Upper lobe of right lung (tissue), 1 donor: ENCODE measurements around the gene GGT6. TPM values are rescaled to one million over a fixed set of nuclear protein-coding genes. Genes with fewer than 3 reads are reported as not detected.
A peak's percentile ranks its signal among the peaks of the same experiment; 100 is the strongest.
"Not testable (repeated sequence)": the region's sequence is repeated elsewhere in the genome, so short reads cannot be mapped to it uniquely, and the experiment has no call there.

Experiments used
- ATAC-seq: fragments of 200-7000 bp; cut with Tn5 transposase; one replicate; pipeline ENCODE4 v1.9.1; 2020; ENCODE audit warnings: mild to moderate bottlenecking, moderate library complexity
- DNase-seq: peaks from one replicate; pipeline ENCODE4 v3.0.0-alpha.2; 2020
- H3K27ac ChIP-seq: fragments of 200-600 bp; one replicate; pipeline ENCODE4 v1.8.0; 2022
- H3K27me3 ChIP-seq: fragments of 200-600 bp; one replicate; pipeline ENCODE4 v1.8.0; 2022; ENCODE audit warnings: mild to moderate bottlenecking
- H3K36me3 ChIP-seq: fragments of 200-600 bp; one replicate; pipeline ENCODE4 v1.8.0; 2022
- H3K4me1 ChIP-seq: fragments of 200-600 bp; one replicate; pipeline ENCODE4 v1.8.0; 2022
- H3K4me3 ChIP-seq: fragments of 200-600 bp; one replicate; pipeline ENCODE4 v1.8.0; 2022; ENCODE audit warnings: mild to moderate bottlenecking
- H3K9me3 ChIP-seq: fragments of 200-600 bp; one replicate; pipeline ENCODE4 v1.8.0; 2022
- intact Hi-C: fragments of 100-400 bp; cut with DNase I; formaldehyde crosslinking; loops from one replicate; pipeline ENCODE4 v1.11.0; 2022
- total RNA-seq: library from RNA; stranded (reverse); fragmentation: NEBNext Ultra II Directional; extraction: Animal tissue kit (Norgen Biotek cat#: 25700); gene quantifications from one replicate; pipeline ENCODE4 v1.2.1, GENCODE V29; 2021
- TF ChIP-seq, protein P1 (sequence below): fragments of 200-600 bp; IDR thresholded peaks from one replicate; pipeline ENCODE4 v1.8.0; 2022; ENCODE audit warnings: antibody characterized with exemption
- donor health status: DM: no; HTN: yes; CAD: no; lungs with severe emphysema.

The GGT6 gene
- total RNA-seq, 1 donor from 2014 or later, result 5.6 TPM

DNA sequence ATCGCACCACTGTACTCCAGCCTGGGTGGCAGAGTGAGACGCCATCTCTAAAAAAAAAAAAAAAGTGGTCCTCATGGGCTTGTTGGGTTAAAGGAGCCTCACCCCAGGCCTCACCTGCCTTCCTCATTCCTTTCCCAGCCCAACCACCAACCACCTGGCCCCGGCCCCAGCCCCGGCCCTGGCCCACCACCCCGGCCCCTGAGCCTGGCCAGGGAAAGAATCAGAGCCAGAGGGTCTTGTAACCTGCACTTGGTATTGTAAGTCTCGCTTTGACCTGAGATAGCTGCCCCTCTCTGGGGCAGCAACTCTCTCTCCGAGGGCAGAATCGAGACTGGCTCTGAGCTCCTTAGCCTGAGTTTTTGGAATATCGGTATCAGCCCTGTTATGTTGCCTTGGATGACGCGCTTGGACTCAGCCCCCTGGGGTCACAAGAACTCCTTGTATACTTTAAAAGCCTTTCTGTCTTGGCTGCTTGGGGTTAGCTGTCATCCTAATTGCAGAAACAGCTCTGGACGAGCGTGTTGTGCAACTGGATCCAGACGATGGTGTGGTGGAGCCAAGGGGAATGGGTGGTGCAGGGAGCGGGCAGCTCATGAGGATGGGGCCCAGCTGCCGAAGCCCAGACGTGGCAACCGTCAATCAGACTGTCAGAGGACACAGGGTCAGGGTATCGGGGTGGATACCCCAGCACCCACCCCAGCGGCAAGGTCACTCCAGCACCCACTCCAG lies 38.6 kb upstream of the GGT6 start:
- H3K27me3 ChIP-seq, result no peaks in the 10 kb centered on the region
- H3K27ac ChIP-seq, result peak overlapping the region; percentile 73
- H3K9me3 ChIP-seq, result no peaks in the 10 kb centered on the region
- ATAC-seq (peak; percentile 39), DNase-seq (no peak)
- no peaks in the 10 kb centered on the region for H3K36me3 ChIP-seq
- intact Hi-C loops, result no loop called here
- TF ChIP-seq, protein P1, sequence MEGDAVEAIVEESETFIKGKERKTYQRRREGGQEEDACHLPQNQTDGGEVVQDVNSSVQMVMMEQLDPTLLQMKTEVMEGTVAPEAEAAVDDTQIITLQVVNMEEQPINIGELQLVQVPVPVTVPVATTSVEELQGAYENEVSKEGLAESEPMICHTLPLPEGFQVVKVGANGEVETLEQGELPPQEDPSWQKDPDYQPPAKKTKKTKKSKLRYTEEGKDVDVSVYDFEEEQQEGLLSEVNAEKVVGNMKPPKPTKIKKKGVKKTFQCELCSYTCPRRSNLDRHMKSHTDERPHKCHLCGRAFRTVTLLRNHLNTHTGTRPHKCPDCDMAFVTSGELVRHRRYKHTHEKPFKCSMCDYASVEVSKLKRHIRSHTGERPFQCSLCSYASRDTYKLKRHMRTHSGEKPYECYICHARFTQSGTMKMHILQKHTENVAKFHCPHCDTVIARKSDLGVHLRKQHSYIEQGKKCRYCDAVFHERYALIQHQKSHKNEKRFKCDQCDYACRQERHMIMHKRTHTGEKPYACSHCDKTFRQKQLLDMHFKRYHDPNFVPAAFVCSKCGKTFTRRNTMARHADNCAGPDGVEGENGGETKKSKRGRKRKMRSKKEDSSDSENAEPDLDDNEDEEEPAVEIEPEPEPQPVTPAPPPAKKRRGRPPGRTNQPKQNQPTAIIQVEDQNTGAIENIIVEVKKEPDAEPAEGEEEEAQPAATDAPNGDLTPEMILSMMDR, result no peak
- H3K4me3 ChIP-seq, result no peak overlapping the region
- H3K4me1 ChIP-seq, result peaks cover 14% of the 10 kb centered on the region

DNA sequence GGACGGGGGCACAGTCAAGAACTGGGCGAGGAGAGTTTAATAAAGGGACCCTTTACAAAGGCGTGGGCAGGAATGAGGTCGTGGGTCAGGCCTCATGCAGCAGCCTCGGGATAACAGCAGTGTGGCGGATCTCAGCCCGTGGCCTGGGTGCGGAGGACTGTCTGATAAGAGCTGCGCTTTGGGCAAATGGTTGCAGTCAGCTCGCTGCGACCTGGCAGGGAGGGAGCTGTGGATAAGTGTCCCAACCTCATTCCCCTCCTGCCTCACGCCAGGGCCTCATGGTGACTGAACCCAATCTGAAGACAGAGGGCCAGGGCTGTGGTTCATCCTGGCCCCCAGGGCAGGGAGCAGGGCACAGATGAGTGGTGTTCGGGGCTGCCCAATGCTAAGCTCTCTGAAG lies 37.6 kb upstream of the GGT6 start:
- Histone ChIP-seq H3K9me3 (no peaks in the 10 kb centered on the region), H3K36me3 (no peaks in the 10 kb centered on the region), H3K27ac (peak overlapping the region; percentile 73), H3K27me3 (no peaks in the 10 kb centered on the region), H3K4me1 (peaks cover 14% of the 10 kb centered on the region), H3K4me3 (no peak overlapping the region)
- intact Hi-C loops, result no loop called here
- TF ChIP-seq, protein P1, result no peak
- no peak for DNase-seq
- ATAC-seq, result no peak

DNA sequence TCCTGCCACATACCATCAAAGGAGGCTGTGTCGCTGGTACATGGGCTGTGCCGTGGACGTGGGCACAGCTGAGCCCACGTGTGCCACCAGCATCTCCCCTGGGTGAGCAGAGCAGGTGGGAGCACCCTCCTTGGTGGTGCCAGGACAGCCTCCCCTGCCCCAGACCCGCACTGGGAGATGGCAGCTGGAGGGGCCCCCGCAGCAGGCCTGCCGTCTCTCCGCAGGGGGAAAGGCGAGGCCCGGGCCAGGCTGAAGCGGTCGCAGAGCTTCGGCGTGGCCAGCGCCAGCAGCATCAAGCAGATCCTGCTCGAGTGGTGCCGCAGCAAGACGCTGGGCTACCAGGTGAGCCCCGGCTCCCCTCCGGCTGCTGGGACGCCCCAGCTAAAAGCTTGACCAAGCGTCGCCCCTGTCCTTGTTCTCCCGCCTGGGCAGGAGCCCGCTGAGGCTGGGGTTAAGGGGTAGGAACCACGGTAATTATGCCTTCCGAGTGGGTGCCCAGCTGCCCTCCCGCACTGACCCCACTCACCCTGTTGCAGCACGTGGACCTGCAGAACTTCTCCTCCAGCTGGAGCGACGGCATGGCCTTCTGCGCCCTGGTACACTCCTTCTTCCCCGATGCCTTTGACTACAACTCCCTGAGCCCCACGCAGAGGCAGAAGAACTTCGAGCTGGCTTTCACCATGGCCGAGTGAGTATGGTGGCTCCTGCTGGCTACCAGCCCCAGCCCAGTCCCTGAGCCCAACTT lies 36.4 kb upstream of the GGT6 start:
- H3K27me3 ChIP-seq, result no peaks in the 10 kb centered on the region
- H3K4me1 ChIP-seq, result peaks cover 14% of the 10 kb centered on the region
- no peaks in the 10 kb centered on the region for H3K36me3 ChIP-seq
- H3K9me3 ChIP-seq, result no peaks in the 10 kb centered on the region
- TF ChIP-seq, protein P1, result no peak
- no peak for ATAC-seq
- H3K4me3 ChIP-seq, result no peak overlapping the region
- no peak for DNase-seq
- intact Hi-C loops, result no loop called here
- H3K27ac ChIP-seq, result no peak overlapping the region

DNA sequence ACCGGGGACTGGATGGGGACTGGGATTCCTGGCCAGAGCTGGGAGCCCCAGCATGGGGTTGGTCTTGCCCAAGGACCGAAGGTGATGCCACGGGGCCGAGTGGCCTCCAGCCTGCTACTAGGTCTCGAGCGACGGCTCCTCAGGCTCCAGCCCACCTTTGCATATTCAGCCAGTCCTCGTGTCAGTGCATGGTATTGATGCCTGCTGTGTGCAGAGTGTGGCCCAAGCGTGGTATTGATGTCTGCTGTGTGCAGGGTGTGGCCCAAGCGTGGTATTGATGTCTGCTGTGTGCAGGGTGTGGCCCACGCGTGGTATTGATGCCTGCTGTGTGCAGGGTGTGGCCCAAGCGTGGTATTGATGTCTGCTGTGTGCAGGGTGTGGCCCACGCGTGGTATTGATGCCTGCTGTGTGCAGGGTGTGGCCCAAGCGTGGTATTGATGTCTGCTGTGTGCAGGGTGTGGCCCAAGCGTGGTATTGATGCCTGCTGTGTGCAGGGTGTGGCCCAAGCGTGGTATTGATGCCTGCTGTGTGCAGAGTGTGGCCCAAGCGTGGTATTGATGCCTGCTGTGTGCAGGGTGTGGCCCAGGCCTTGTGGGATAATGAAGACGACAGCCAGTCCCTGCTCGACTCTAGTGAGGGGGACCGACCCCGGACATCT lies 35.4 kb upstream of the GGT6 start:
- H3K4me1 ChIP-seq, result peaks cover 22% of the 10 kb centered on the region
- intact Hi-C loops, ATAC-seq, H3K27me3 ChIP-seq, H3K9me3 ChIP-seq, H3K36me3 ChIP-seq, H3K4me3 ChIP-seq, DNase-seq, H3K27ac ChIP-seq: not testable (repeated sequence)

DNA sequence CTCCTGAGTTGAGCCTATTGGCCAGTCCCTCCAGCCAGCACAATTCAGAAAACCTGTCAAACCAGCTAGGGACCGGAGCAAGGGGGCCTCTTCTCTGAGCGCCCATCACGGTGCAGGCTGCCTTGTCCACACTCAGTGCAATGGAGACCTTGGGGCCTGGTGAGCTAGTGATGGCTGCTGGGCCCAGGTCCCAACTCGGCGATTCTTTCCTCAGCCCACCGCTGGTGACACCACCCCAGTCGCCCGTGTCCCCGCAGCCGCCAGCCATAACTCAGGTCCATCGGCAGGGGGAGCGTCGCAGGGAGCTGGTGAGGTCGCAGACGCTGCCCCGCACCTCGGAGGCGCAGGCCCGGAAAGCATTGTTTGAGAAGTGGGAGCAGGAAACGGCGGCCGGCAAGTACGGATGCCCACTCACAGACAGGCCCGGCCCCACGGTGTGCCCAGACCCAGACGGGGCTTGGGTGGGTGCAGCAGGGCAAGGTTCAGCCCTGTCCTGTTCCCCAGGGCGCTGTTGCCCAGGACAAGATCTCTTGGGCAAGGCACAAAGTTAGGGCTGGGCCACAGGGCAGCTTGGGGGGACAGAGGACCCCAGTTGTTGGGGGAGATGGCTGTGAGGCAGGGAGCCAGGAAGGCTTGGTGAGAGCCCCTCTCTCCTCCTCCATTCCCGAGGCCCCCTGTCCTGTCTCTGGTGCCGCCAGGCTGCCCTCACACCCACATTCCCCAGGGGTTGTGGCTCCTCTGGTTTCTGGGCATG lies 34.7 kb upstream of the GGT6 start:
- ATAC-seq, result peak; percentile 71
- intact Hi-C loops, result no loop called here
- Histone ChIP-seq H3K4me3 (peak overlapping the region; percentile 10), H3K27ac (no peak overlapping the region), H3K36me3 (no peaks in the 10 kb centered on the region), H3K27me3 (no peaks in the 10 kb centered on the region), H3K9me3 (no peaks in the 10 kb centered on the region), H3K4me1 (peaks cover 18% of the 10 kb centered on the region)
- DNase-seq, result peak; percentile 81
- TF ChIP-seq, protein P1, result peak; percentile 50
